Measurements from ENCODE around the gene SLC16A10. TPM values are rescaled to one million over a fixed set of nuclear protein-coding genes. Genes with fewer than 3 reads are reported as not detected.

SLC16A10 gene
- 3.7 TPM for total RNA-seq
- polyA plus RNA-seq (ENCODE audit: insufficient read depth, low read depth, low replicate concordance), result 5.9 TPM
- long read RNA-seq, donor 1, partial matches to known transcripts, result 0 of 3 reads
- long read RNA-seq, donor 1, other reads (novel, unspliced or antisense), result 0 of 3 reads
- long read RNA-seq, donor 2, partial matches to known transcripts, result 0 of 2 reads
- long read RNA-seq, donor 2, other reads (novel, unspliced or antisense), result 0 of 2 reads
- long read RNA-seq, donor 3, partial matches to known transcripts, result 0 of 5 reads
- long read RNA-seq, donor 3, other reads (novel, unspliced or antisense), result 0 of 5 reads
- long read RNA-seq, donor 4, transcript SLC16A10-202 (6 exons, 2,508 nt), result major isoform, 5 of 10 reads
- long read RNA-seq, donor 4, partial matches to known transcripts, result 5 of 10 reads
- long read RNA-seq, donor 4, other reads (novel, unspliced or antisense), result 0 of 10 reads
- long read RNA-seq, donor 5, result 0 reads
- long read RNA-seq, donor 6, partial matches to known transcripts, result 0 of 1 reads
- long read RNA-seq, donor 6, other reads (novel, unspliced or antisense), result 0 of 1 reads
- long read RNA-seq, donor 7, partial matches to known transcripts, result 2 of 3 reads
- long read RNA-seq, donor 7, other reads (novel, unspliced or antisense), result 0 of 3 reads
- long read RNA-seq, donor 8, partial matches to known transcripts, result 5 of 5 reads
- long read RNA-seq, donor 8, other reads (novel, unspliced or antisense), result 0 of 5 reads
- long read RNA-seq, donor 9, partial matches to known transcripts, result 0 of 3 reads
- long read RNA-seq, donor 9, other reads (novel, unspliced or antisense), result 0 of 3 reads
- long read RNA-seq, donor 10, transcript SLC16A10-202 (6 exons, 2,508 nt), result major isoform, 5 of 10 reads
- long read RNA-seq, donor 10, partial matches to known transcripts, result 5 of 10 reads
- long read RNA-seq, donor 10, other reads (novel, unspliced or antisense), result 0 of 10 reads

GRCh38 chr6:111087106-111087835 is at the start of gene SLC16A10:
SLC16A10 (plus strand) TSS chr6:111087503; CDS start chr6:111087753, 250 bp downstream.
- Histone ChIP-seq H3K36me3 (ENCODE audit: control insufficient read depth in 2 of 3, insufficient read depth in 3 of 3, low read length in 3 of 3) (no peaks in the 10 kb centered on the region), H3K9ac (ENCODE audit: low read length in 3 of 3) (peak within 1 kb of the TSS in 2 of 3 donors; percentile 43 to 72), H3K27ac (ENCODE audit: low read depth in 2 of 2, low read length in 2 of 2) (peak within 1 kb of the TSS; percentile 14 to 58), H3K4me3 (ENCODE audit: low read length in 3 of 3) (peak within 1 kb of the TSS; percentile 73 to 88 (median 81)), H3K27me3 (ENCODE audit: control insufficient read depth, insufficient read depth, low read length) (no peaks in the 10 kb centered on the region), H3K4me1 (ENCODE audit: control insufficient read depth in 2 of 3, insufficient read depth in 2 of 3, low read depth in 1 of 3, low read length in 3 of 3) (peaks cover 0 to 4% (median 2%) of the 10 kb centered on the region in 3 donors), H3K9me3 (ENCODE audit: control insufficient read depth in 2 of 3, insufficient read depth in 1 of 3, low read length in 3 of 3) (no peaks in the 10 kb centered on the region)
- intact Hi-C loops (cut with DNase I), result no loop called here
- DNase-seq (peak; percentile 84 to 94 (median 89)), FAIRE-seq (no peak)
- TF ChIP-seq CTCF (IDR thresholded peaks at IDR 0.05; ENCODE audit: borderline replicate concordance, extremely low read depth, insufficient read depth), result no peak

GRCh38 chr6:111038534-111039252 is 48.6 kb upstream of the SLC16A10 start:
- H3K4me3 ChIP-seq (ENCODE audit: low read length in 3 of 3), result no peak overlapping the region
- no peak overlapping the region for H3K9ac ChIP-seq (ENCODE audit: low read length in 3 of 3)
- no peaks in the 10 kb centered on the region for H3K4me1 ChIP-seq (ENCODE audit: control insufficient read depth in 2 of 3, insufficient read depth in 2 of 3, low read depth in 1 of 3, low read length in 3 of 3)
- TF ChIP-seq CTCF (IDR thresholded peaks at IDR 0.05; ENCODE audit: borderline replicate concordance, extremely low read depth, insufficient read depth), result no peak
- no peak for DNase-seq
- intact Hi-C loops (cut with DNase I), result no loop called here
- H3K9me3 ChIP-seq (ENCODE audit: control insufficient read depth in 2 of 3, insufficient read depth in 1 of 3, low read length in 3 of 3), result no peaks in the 10 kb centered on the region
- no peaks in the 10 kb centered on the region for H3K27me3 ChIP-seq (ENCODE audit: control insufficient read depth, insufficient read depth, low read length)
- no peak overlapping the region for H3K27ac ChIP-seq (ENCODE audit: low read depth in 2 of 2, low read length in 2 of 2)
- H3K36me3 ChIP-seq (ENCODE audit: control insufficient read depth in 2 of 3, insufficient read depth in 3 of 3, low read length in 3 of 3), result no peaks in the 10 kb centered on the region
- no peak for FAIRE-seq

- Histone ChIP-seq H3K4me1 (ENCODE audit: control insufficient read depth in 2 of 3, insufficient read depth in 2 of 3, low read depth in 1 of 3, low read length in 3 of 3) (no peaks in the 10 kb centered on the region), H3K36me3 (ENCODE audit: control insufficient read depth in 2 of 3, insufficient read depth in 3 of 3, low read length in 3 of 3) (no peaks in the 10 kb centered on the region), H3K4me3 (ENCODE audit: low read length in 3 of 3) (no peak overlapping the region), H3K9ac (ENCODE audit: low read length in 3 of 3) (no peak overlapping the region), H3K27ac (ENCODE audit: low read depth in 2 of 2, low read length in 2 of 2) (no peak overlapping the region), H3K27me3 (ENCODE audit: control insufficient read depth, insufficient read depth, low read length) (no peaks in the 10 kb centered on the region), H3K9me3 (ENCODE audit: control insufficient read depth in 2 of 3, insufficient read depth in 1 of 3, low read length in 3 of 3) (no peaks in the 10 kb centered on the region)
- DNase-seq (no peak), FAIRE-seq (no peak)
- TF ChIP-seq CTCF (IDR thresholded peaks at IDR 0.05; ENCODE audit: borderline replicate concordance, extremely low read depth, insufficient read depth), result no peak
- intact Hi-C loops (cut with DNase I), result no loop called here
These were observed 45.4 kb upstream of the SLC16A10 start for GRCh38 chr6:111041917-111042316.
